MM.1S (cell line): ENCODE data around the gene PAFAH1B2.

Experiments
- DNase-seq: peaks from one replicate; pipeline ENCODE4 v3.0.0-alpha.2; 2015
- H2AFZ ChIP-seq: fragments of 300-600 bp; sonication (generic); 2 replicates; pipeline ENCODE4 v1.6.0; 2016; ENCODE audit warnings: antibody characterized with exemption, low read length
- H3F3A ChIP-seq: fragments of 300-600 bp; sonication (generic); 2 replicates; pipeline ENCODE4 v1.6.1; 2016; ENCODE audit warnings: mild to moderate bottlenecking, antibody characterized with exemption, low read length, moderate library complexity, mixed read lengths; ENCODE audit not compliant: insufficient read depth
- H3K27ac ChIP-seq: fragments of 300-600 bp; sonication (generic); 2 replicates; pipeline ENCODE4 v1.5.1; 2016; ENCODE audit warnings: mild to moderate bottlenecking, low read length
- H3K27me3 ChIP-seq: fragments of 300-600 bp; sonication (generic); replicated peaks from 2 replicates; pipeline ENCODE4 v1.6.0; 2016; ENCODE audit warnings: low read length; ENCODE audit not compliant: insufficient read depth
- H3K36me3 ChIP-seq: fragments of 300-600 bp; sonication (generic); replicated peaks from 2 replicates; pipeline ENCODE4 v1.6.1; 2016; ENCODE audit warnings: mild to moderate bottlenecking, low read length, mixed read lengths; ENCODE audit not compliant: insufficient read depth
- H3K4me1 ChIP-seq: fragments of 300-600 bp; sonication (generic); 2 replicates; pipeline ENCODE4 v1.6.1; 2016; ENCODE audit warnings: low read length, mixed read lengths
- H3K4me2 ChIP-seq: fragments of 300-600 bp; sonication (generic); 2 replicates; pipeline ENCODE4 v1.6.0; 2016; ENCODE audit warnings: low read depth, low read length
- H3K4me3 ChIP-seq: fragments of 300-600 bp; sonication (generic); 2 replicates; pipeline ENCODE4 v1.5.1; 2016; ENCODE audit warnings: low read length, mixed read lengths
- H3K79me2 ChIP-seq: fragments of 300-600 bp; sonication (generic); 2 replicates; pipeline ENCODE4 v1.6.1; 2016; ENCODE audit warnings: mixed run types, low read length, mixed read lengths
- H3K9ac ChIP-seq: fragments of 300-600 bp; sonication (generic); 2 replicates; pipeline ENCODE4 v1.6.1; 2016; ENCODE audit warnings: low read length, mixed read lengths
- H3K9me2 ChIP-seq: fragments of 300-600 bp; sonication (generic); replicated peaks from 2 replicates; pipeline ENCODE4 v1.6.1; 2016; ENCODE audit warnings: mild to moderate bottlenecking, low read length, mixed read lengths; ENCODE audit not compliant: insufficient read depth
- H3K9me3 ChIP-seq: fragments of 300-600 bp; sonication (generic); replicated peaks from 2 replicates; pipeline ENCODE4 v1.6.1; 2016; ENCODE audit warnings: mild to moderate bottlenecking, low read length, mixed read lengths; ENCODE audit not compliant: insufficient read depth
- H4K20me1 ChIP-seq: fragments of 300-600 bp; sonication (generic); 2 replicates; pipeline ENCODE4 v1.6.1; 2016; ENCODE audit warnings: mild to moderate bottlenecking, low read length, moderate library complexity, mixed read lengths; ENCODE audit not compliant: insufficient read depth
- EZH2 ChIP-seq: fragments of 300-600 bp; sonication (generic); optimal IDR thresholded peaks from 2 replicates; pipeline ENCODE3; 2017; ENCODE audit warnings: low read depth, mild to moderate bottlenecking, antibody characterized with exemption, low read length, mixed read lengths
- EZH2phosphoT487 ChIP-seq: fragments of 300-600 bp; sonication (generic); IDR thresholded peaks from 2 replicates; pipeline ENCODE4 v1.6.1; 2018; ENCODE audit warnings: antibody characterized with exemption, low read length
- TF ChIP-seq, protein P1 (sequence below): fragments of 300-600 bp; sonication (generic); IDR thresholded peaks from 2 replicates; pipeline ENCODE4 v1.5.1; 2016; ENCODE audit warnings: antibody characterized with exemption, low read length, mixed read lengths

The PAFAH1B2 gene

DNA sequence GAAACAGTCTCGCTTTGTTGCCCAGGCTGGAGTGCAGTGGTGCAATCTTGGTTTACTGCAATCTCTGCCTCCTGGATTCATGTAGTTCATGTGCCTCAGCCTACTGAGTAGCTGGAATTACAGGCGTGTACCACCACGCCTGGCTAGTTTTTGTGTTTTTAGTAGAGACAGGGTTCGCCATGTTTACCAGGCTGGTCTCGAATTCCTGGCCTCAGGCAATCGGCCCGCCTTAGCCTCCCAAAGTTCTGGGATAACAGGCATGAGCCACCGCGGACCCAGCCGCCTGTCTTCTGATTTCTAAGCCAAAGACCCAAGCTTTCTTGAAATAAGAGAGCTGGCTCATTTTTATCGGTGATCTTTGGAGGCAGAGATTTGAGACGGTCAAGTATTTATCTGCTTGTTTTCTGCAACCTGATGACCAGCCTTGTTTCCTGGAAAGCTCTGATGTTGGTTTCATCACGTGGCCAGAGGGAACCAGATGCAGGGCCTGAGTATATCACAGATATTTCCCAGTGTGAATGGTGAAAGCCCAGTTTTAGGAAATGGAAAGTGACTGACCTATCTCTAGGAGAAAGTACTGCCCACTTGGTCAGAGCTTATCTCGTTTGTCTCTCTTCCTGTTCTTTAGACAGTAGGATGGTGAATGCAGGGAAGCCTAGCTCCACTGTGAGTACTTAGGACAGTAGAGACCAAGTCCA lies 28.8 kb downstream of the PAFAH1B2 start:
- H3K9me2 ChIP-seq, result no peaks in the 10 kb centered on the region
- no peaks in the 10 kb centered on the region for H3K79me2 ChIP-seq
- no peak for TF ChIP-seq EZH2
- TF ChIP-seq, protein P1, sequence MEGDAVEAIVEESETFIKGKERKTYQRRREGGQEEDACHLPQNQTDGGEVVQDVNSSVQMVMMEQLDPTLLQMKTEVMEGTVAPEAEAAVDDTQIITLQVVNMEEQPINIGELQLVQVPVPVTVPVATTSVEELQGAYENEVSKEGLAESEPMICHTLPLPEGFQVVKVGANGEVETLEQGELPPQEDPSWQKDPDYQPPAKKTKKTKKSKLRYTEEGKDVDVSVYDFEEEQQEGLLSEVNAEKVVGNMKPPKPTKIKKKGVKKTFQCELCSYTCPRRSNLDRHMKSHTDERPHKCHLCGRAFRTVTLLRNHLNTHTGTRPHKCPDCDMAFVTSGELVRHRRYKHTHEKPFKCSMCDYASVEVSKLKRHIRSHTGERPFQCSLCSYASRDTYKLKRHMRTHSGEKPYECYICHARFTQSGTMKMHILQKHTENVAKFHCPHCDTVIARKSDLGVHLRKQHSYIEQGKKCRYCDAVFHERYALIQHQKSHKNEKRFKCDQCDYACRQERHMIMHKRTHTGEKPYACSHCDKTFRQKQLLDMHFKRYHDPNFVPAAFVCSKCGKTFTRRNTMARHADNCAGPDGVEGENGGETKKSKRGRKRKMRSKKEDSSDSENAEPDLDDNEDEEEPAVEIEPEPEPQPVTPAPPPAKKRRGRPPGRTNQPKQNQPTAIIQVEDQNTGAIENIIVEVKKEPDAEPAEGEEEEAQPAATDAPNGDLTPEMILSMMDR, result no peak
- TF ChIP-seq EZH2phosphoT487, result no peak
- no peak overlapping the region for H3K27ac ChIP-seq
- H3K27me3 ChIP-seq, result no peaks in the 10 kb centered on the region
- no peaks in the 10 kb centered on the region for H4K20me1 ChIP-seq
- no peaks in the 10 kb centered on the region for H3K4me1 ChIP-seq
- H3K4me3 ChIP-seq, result no peak overlapping the region
- no peak overlapping the region for H3K4me2 ChIP-seq
- DNase-seq, result no peak
- peaks cover 7% of the 10 kb centered on the region; the same call in 1 of the 2 replicates for H3F3A ChIP-seq
- no peak overlapping the region for H2AFZ ChIP-seq
- no peak overlapping the region for H3K9ac ChIP-seq
- H3K36me3 ChIP-seq, result 0 out of 2 replicates have a peak, but pooled peaks cover 2% of the 10 kb centered on the region
- H3K9me3 ChIP-seq, result no peaks in the 10 kb centered on the region

DNA sequence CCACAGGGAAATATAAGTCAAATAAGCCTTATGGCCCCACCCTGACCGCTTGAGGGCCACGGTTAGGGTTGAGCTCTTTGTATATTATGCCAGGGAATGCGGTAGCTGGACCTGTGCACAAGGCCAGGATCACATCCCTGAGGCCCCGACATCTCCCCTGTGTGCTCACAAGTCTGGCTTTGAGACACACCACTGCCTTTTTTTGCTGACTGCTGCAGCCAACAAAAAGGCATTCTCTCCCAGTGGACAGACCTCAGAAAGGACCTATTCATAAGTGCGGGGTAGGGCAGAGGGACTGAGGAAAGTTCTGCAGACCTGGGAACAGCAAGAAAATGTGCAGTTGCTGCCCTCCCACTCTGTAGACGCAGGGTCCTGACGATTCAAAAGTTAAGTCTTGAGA lies 31.0 kb downstream of the PAFAH1B2 start:
- H3K4me2 ChIP-seq, result no peak overlapping the region
- H3K27me3 ChIP-seq, result no peaks in the 10 kb centered on the region
- H3K9me2 ChIP-seq, result no peaks in the 10 kb centered on the region
- H3K4me3 ChIP-seq, result no peak overlapping the region
- TF ChIP-seq, protein P1, result no peak
- TF ChIP-seq EZH2 (no peak), EZH2phosphoT487 (no peak)
- no peaks in the 10 kb centered on the region for H4K20me1 ChIP-seq
- no peak overlapping the region for H3K27ac ChIP-seq
- H3K36me3 ChIP-seq, result 0 out of 2 replicates have a peak, but pooled peaks cover 2% of the 10 kb centered on the region
- no peaks in the 10 kb centered on the region for H3K9me3 ChIP-seq
- no peaks in the 10 kb centered on the region for H3K79me2 ChIP-seq
- no peak for DNase-seq
- H3F3A ChIP-seq, result peaks cover 7% of the 10 kb centered on the region; the same call in 1 of the 2 replicates
- no peak overlapping the region for H2AFZ ChIP-seq
- H3K9ac ChIP-seq, result no peak overlapping the region
- H3K4me1 ChIP-seq, result peaks cover 7% of the 10 kb centered on the region

DNA sequence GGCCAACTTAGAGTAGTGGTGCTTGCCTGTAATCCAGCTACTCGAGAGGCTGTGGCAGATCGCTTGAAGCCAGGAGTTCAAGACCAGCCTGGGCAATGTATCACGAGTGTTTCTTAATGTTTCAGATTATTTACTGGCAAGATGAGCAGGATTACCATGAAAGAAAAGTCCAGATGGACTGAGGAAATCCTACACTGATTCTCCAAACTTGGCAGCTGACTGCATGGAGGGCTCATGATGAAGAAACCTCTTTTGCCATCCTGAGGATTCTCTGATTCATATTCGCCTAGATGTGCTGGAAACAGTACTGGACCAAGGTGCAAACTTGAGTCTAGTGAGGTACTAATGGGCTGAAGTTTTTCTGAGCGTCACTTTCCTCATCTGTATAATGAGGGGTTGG lies 31.7 kb downstream of the PAFAH1B2 start:
- no peak for TF ChIP-seq EZH2
- TF ChIP-seq, protein P1, result no peak
- H3K4me1 ChIP-seq, result peaks cover 10% of the 10 kb centered on the region
- H3K9me3 ChIP-seq, result no peaks in the 10 kb centered on the region
- no peaks in the 10 kb centered on the region for H3K36me3 ChIP-seq
- H3K4me3 ChIP-seq, result no peak overlapping the region
- H3K9me2 ChIP-seq, result no peaks in the 10 kb centered on the region
- peaks cover 7% of the 10 kb centered on the region; the same call in 1 of the 2 replicates for H3F3A ChIP-seq
- H3K9ac ChIP-seq, result no peak overlapping the region
- no peak for DNase-seq
- H4K20me1 ChIP-seq, result no peaks in the 10 kb centered on the region
- H3K27ac ChIP-seq, result no peak overlapping the region
- no peaks in the 10 kb centered on the region for H3K27me3 ChIP-seq
- no peaks in the 10 kb centered on the region for H3K79me2 ChIP-seq
- no peak overlapping the region for H3K4me2 ChIP-seq
- no peak overlapping the region for H2AFZ ChIP-seq
